Type B pancreatic cell (in vitro differentiated cells): ENCODE measurements around the gene LHX5. TPM values are rescaled to one million over a fixed set of nuclear protein-coding genes. Genes with fewer than 3 reads are reported as not detected.

Experiments used
- DNase-seq: peaks from one replicate; pipeline ENCODE4 v3.0.0; 2021; ENCODE audit warnings: mixed read lengths; ENCODE audit not compliant: unreplicated experiment; ENCODE audit errors: extremely low spot score
- H3K27ac Mint-ChIP-seq: 2 replicates; pipeline ENCODE4 v1.8.0; 2021; ENCODE audit warnings: mild to moderate bottlenecking, mixed read lengths
- H3K27me3 Mint-ChIP-seq: 2 replicates; pipeline ENCODE4 v1.8.0; 2021; ENCODE audit warnings: mixed read lengths
- H3K36me3 Mint-ChIP-seq: 2 replicates; pipeline ENCODE4 v1.8.0; 2021; ENCODE audit warnings: mixed read lengths
- H3K4me1 Mint-ChIP-seq: one replicate; pipeline ENCODE4 v1.8.0; 2021; ENCODE audit warnings: mixed read lengths; ENCODE audit not compliant: unreplicated experiment
- H3K4me3 Mint-ChIP-seq: 2 replicates; pipeline ENCODE4 v1.8.0; 2021; ENCODE audit warnings: mild to moderate bottlenecking, mixed read lengths
- H3K9me3 Mint-ChIP-seq: 2 replicates; pipeline ENCODE4 v1.8.0; 2021; ENCODE audit warnings: mixed read lengths
- CTCF ChIP-seq: fragments of 200-600 bp; sonication (generic); conservative IDR thresholded peaks from 2 replicates; pipeline ENCODE4 v1.5.0; 2021; ENCODE audit warnings: antibody characterized with exemption, mild to moderate bottlenecking
- total RNA-seq: library from RNA; stranded (reverse); gene quantifications from 2 replicates; pipeline ENCODE4 v1.2.1, GENCODE V29; 2021; ENCODE audit warnings: low replicate concordance

Gene LHX5
- total RNA-seq, 1 donor from 2014 or later = 0.12 TPM

- Mint-ChIP-seq H3K36me3 (no peaks in the 10 kb centered on the region), H3K4me1 (no peaks in the 10 kb centered on the region), H3K9me3 (no peaks in the 10 kb centered on the region), H3K27me3 (peaks cover 58% of the 10 kb centered on the region), H3K27ac (no peak overlapping the region), H3K4me3 (no peak overlapping the region)
- DNase-seq = no peak
- no peak for TF ChIP-seq CTCF
These were observed 18.3 kb downstream of the LHX5 start for GRCh38 chr12:113453330-113453729.

- H3K27me3 Mint-ChIP-seq = peaks cover 55% of the 10 kb centered on the region
- no peaks in the 10 kb centered on the region for H3K36me3 Mint-ChIP-seq
- TF ChIP-seq CTCF = no peak
- no peak overlapping the region for H3K4me3 Mint-ChIP-seq
- H3K27ac Mint-ChIP-seq = no peak overlapping the region
- H3K4me1 Mint-ChIP-seq = no peaks in the 10 kb centered on the region
- no peak for DNase-seq
- no peaks in the 10 kb centered on the region for H3K9me3 Mint-ChIP-seq
These were observed 19.2 kb downstream of the LHX5 start for GRCh38 chr12:113452458-113452857.

- peaks cover 60% of the 10 kb centered on the region for H3K27me3 Mint-ChIP-seq
These were observed 21.8 kb downstream of the LHX5 start for GRCh38 chr12:113449839-113450238.

GRCh38 chr12:113449299-113449698 lies 22.4 kb downstream of the LHX5 start:
- peaks cover 61% of the 10 kb centered on the region for H3K27me3 Mint-ChIP-seq
- no peaks in the 10 kb centered on the region for H3K4me1 Mint-ChIP-seq
- no peak overlapping the region for H3K4me3 Mint-ChIP-seq
- no peak overlapping the region for H3K27ac Mint-ChIP-seq
- DNase-seq = no peak
- no peaks in the 10 kb centered on the region for H3K36me3 Mint-ChIP-seq
- no peaks in the 10 kb centered on the region for H3K9me3 Mint-ChIP-seq
- no peak for TF ChIP-seq CTCF

More at GRCh38 chr12:113449839-113450238, 21.8 kb downstream of the LHX5 start:
- no peaks in the 10 kb centered on the region for H3K36me3 Mint-ChIP-seq
- H3K27ac Mint-ChIP-seq = no peak overlapping the region
- no peak for TF ChIP-seq CTCF
- H3K4me3 Mint-ChIP-seq = no peak overlapping the region
- no peaks in the 10 kb centered on the region for H3K4me1 Mint-ChIP-seq
- no peak for DNase-seq
- no peaks in the 10 kb centered on the region for H3K9me3 Mint-ChIP-seq

- no peak for DNase-seq
- Mint-ChIP-seq H3K27ac (no peak overlapping the region), H3K36me3 (no peaks in the 10 kb centered on the region), H3K4me3 (no peak overlapping the region), H3K9me3 (no peaks in the 10 kb centered on the region), H3K27me3 (peaks cover 60% of the 10 kb centered on the region), H3K4me1 (no peaks in the 10 kb centered on the region)
- TF ChIP-seq CTCF = no peak
These were observed 22.8 kb downstream of the LHX5 start for GRCh38 chr12:113448873-113449272.
